ENCODE measurements around the gene WNT6.
A peak's percentile ranks its signal among the peaks of the same experiment; 100 is the strongest.

The WNT6 gene

GRCh38 chr2:218859556-218859987 lies at the start of gene WNT6:
WNT6 (plus strand) TSS chr2:218859805; CDS start chr2:218860038, 233 bp downstream.
- peak; percentile 58 for DNase-seq (ENCODE audit: low spot score)

GRCh38 chr2:218810256-218810655 lies 49.3 kb upstream of the WNT6 start:
- no peak for DNase-seq (ENCODE audit: low spot score)

GRCh38 chr2:218811382-218811781 lies 48.2 kb upstream of the WNT6 start:
- no peak for DNase-seq (ENCODE audit: low spot score)

- DNase-seq (ENCODE audit: low spot score) = no peak
Observed at GRCh38 chr2:218812096-218812815, 47.3 kb upstream of the WNT6 start.

- DNase-seq (ENCODE audit: low spot score) = no peak
Observed at GRCh38 chr2:218812861-218813260, 46.7 kb upstream of the WNT6 start.

- no peak for DNase-seq (ENCODE audit: low spot score)
Observed at GRCh38 chr2:218813771-218814460, 45.7 kb upstream of the WNT6 start.

GRCh38 chr2:218814540-218815243 lies 44.9 kb upstream of the WNT6 start:
- no peak for DNase-seq (ENCODE audit: low spot score)

GRCh38 chr2:218815244-218815637 lies 44.4 kb upstream of the WNT6 start:
- no peak for DNase-seq (ENCODE audit: low spot score)

GRCh38 chr2:218815649-218816048 lies 44.0 kb upstream of the WNT6 start:
- DNase-seq (ENCODE audit: low spot score) = no peak

- DNase-seq (ENCODE audit: low spot score) = no peak
Observed at GRCh38 chr2:218816561-218817011, 43.0 kb upstream of the WNT6 start.

- DNase-seq (ENCODE audit: low spot score) = no peak
Observed at GRCh38 chr2:218819093-218819492, 40.5 kb upstream of the WNT6 start.

GRCh38 chr2:218820746-218821369 lies 38.7 kb upstream of the WNT6 start:
- DNase-seq (ENCODE audit: low spot score) = no peak

GRCh38 chr2:218821605-218822211 lies 37.9 kb upstream of the WNT6 start:
- DNase-seq (ENCODE audit: low spot score) = no peak

GRCh38 chr2:218822622-218823021 lies 37.0 kb upstream of the WNT6 start:
- no peak for DNase-seq (ENCODE audit: low spot score)

- DNase-seq (ENCODE audit: low spot score) = no peak
Observed at GRCh38 chr2:218823196-218823855, 36.3 kb upstream of the WNT6 start.

- DNase-seq (ENCODE audit: low spot score) = no peak
Observed at GRCh38 chr2:218824004-218824403, 35.6 kb upstream of the WNT6 start.

- no peak for DNase-seq (ENCODE audit: low spot score)
Observed at GRCh38 chr2:218826791-218827190, 32.8 kb upstream of the WNT6 start.

GRCh38 chr2:218827701-218828476 lies 31.7 kb upstream of the WNT6 start:
- no peak for DNase-seq (ENCODE audit: low spot score)

GRCh38 chr2:218828477-218828778 lies 31.2 kb upstream of the WNT6 start:
- no peak for DNase-seq (ENCODE audit: low spot score)

- peak; percentile 52 for DNase-seq (ENCODE audit: low spot score)
Observed at GRCh38 chr2:218829868-218830451, 29.6 kb upstream of the WNT6 start.

All from GM03348 (cell line).